ELF-1 (cell line): ENCODE measurements around the gene SPTB.
"Not testable (repeated sequence)": the region's sequence is repeated elsewhere in the genome, so short reads cannot be mapped to it uniquely, and the experiment has no call there.

ENCODE experiments used
- DNase-seq: peaks from one replicate; pipeline ENCODE4 v3.0.0-alpha.2; 2016; ENCODE audit warnings: low read depth, low spot score

SPTB gene

DNA sequence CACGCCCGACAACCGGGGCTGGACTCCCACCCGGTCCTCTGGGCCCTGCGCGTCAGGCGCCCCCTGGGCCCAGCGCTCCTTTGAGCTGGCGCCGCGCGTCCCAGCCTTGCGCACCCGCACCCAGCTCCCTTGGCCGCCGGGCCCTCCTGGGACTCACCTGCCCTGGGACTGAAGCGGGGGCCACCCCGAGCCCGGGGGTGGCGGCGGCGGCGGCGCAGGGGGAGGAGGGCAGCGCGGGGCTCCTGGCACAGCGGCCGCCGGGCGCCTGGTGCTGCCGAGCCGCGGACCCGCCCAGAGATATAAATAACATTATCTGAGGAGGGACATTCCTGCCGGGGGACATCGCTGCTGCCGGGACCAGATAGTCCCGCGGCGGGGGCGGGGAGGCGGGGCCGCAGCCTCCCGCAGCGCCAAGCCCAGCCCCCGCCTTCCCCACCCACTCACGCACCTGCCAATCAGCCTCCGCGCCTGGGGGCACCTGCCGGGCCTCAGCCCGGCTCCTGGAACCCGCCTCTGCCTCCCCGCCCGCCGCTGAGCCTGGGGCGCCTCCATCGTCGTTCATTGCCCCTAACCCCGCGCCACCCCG, at the start of gene SPTB:
TSS of gene SPTB (minus strand) at position 273 of the 586 bp plus-strand sequence. CDS start 56,813 bp downstream, outside the sequence.
- DNase-seq: peak; percentile 76

DNA sequence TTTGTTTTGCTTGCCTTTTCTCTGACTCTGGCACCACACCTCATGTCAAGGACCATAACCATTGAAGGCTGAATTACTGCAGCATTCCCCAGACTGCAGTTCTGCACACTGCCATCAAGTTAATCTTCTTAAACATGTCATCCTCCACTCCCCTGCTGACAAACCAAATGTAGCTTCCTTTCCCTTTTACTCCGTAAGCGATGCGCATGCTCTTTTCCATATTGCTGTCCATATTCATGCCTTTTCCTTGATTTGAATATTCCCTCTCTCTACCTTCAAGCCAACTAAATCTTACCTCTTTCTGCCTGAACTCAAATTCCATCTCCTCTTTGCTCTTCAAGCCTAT, 49.3 kb upstream of the SPTB start:
- DNase-seq: no peak

DNA sequence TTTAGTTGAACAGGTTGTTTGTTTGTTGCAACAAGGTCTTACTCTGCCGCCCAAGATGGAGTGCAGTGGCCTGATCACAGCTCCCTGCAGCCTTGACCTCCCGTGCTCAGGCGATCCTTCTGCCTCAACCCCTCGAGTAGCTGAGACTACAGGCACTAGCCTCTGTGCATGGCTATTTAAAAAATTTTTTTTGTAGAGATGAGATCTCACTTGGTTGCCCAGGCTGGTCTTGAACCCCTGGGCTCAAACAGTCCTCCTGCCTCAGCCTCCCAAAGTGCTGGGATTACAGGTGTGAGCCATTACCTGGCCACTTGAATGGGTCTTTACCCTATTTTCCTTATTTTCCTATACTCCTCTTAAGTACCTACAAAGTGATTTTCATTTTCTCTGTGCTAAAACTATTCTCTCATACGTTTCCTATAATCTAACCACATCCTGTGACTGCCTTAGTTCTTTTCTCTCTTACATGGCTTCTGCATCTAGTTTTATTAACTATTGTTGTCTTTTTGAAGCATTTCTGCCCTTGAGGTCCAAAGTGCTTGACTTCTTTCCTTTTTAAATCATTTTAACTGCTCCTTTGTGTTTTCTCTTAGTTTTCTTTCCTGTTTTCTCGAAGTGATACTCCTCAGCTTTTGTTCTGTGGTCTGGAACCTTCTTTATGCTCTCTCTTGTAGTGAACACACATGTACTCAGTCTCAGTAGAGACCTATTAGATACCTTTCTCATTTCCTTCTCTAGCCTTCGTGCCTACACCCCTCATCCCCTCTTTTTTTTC, 48.7 kb upstream of the SPTB start:
- DNase-seq: no peak

DNA sequence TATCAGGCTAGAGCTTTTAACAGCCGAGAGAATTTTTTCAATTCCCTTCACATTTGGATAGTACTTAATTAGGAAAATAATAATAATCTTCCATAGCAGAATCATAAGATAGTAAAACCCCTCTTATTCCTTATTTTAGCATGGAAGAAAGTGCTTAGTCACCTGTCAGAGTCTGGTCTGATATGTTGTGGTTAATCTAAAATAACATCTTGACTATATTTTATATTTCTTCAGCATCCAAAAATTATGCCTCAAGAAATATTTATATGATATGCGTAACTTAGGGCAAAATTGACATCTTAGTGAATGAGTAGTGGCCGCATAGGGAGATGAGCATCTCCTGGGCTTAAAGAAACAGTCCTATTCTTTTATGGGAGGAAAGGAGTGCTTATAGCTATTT, 47.3 kb upstream of the SPTB start:
- DNase-seq: no peak

DNA sequence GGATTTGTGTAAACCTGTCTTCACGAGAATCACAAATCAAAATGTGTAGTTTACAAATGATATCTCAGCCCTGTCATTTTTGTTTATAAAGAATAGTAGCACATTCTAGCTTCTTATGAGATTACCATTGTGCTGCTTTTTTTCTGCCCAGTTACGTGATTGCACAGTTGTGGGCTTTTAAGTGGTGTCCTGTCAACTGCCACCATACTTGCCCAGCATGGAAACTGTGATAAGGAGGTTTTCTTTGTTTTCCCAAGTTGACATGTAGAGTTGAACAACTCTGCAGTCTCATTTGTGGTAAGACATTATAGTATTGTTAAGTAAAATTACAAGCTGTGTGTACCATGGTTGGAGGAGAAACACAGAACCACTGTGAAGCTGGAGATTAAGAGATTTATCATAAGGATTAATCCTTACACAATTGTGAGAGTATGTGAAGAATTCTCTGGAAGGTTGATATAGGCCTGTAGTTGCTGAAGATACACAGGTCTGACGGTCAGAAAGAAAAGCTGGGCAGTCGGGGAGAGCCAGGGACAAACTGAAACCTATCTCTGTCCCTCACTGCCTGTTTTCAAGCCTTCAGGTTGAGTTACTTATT, 46.8 kb upstream of the SPTB start:
- DNase-seq: no peak

DNA sequence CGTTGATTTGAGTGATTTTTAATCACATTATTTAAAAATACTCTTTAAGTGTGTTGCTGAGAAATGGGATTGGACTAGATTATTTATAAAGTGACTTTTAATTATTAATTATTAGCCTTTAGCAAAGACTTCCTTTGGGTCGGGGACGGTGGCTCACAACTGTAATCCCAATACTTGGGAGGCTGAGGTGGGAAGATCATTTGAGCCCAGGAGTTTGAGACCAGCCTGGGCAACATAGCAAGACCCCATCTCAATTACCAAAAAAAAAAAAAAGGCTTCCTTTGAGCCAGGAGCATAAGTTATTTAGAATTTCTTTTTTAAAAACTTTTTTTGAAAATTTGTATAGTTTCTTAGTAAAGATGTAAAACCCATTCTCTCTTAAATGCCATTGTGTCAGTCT, 43.3 kb upstream of the SPTB start:
- DNase-seq: no peak

DNA sequence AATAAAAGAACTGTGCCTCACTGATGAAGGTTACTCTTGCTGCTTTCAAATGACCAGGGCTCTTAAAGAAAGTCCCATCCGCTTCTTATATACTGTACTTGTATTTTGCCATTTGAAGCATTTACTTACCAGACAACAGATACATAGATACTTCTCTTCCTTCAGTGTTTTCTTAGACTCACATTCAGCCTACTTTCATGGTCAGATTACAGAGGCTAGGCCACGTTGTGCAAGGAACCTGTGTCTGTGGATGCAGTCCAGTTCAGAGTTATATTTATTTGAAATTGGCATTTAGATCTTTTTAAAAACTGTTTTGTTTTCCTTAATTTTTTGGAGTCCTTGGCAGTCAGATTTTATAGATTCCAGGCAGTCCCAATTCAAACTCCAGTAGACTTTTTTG, 40.8 kb upstream of the SPTB start:
- no peak for DNase-seq

DNA sequence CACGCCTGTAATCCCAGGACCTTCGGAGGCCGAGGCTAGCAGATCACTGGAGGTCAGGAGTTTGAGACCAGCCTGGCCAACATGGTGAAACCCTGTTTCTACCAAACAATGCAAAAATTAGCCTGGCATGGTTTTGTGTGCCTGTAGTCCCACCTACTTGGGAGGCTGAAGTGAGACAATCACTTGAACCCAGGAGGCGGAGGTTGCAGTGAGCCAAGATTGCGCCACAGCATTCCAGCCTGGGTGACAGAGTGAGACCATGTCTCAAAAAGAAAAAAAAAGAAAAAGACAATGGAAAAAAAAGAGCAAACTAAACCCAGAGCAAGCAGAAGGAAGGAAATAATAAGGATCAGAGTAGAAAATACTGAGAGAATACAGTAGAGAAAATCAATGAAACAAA, 39.9 kb upstream of the SPTB start:
- DNase-seq: no peak

DNA sequence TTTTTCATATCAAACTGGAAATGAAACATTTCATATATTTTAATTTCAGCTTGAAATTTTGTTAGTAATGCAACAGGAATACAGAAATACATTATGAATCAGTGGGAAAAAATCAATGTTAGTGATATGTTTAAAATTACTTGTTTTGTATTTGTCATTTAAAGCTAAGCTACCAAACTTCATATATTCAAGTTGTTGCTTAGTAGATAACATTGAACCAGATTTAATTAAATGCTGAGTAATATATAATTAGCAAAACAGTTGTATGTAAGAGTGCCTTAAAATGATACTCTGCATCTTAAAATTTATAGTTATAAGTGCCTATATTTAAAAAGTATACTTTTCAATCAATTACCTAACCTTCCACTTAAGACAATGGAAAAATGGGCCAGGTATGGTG, 39.5 kb upstream of the SPTB start:
- no peak for DNase-seq

DNA sequence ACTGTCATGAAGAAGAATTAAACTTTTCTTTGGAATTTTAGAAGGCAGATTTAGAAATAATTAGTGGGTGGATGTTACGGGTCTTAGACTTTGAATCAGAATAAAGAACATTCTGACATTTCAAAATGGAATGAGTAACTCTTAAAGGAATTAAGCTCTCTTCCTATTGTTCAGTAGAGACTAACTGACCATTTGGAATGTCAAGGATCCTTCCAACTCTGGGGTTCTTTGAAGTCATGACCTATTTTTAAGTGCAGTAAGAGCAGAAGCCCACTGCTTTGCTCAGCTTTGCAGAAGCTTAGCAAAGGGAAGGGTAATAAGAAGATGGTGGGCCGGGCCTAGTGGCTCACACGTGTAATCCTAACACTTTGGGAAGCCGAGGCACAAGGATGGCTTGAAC, 38.5 kb upstream of the SPTB start:
- DNase-seq: no peak

DNA sequence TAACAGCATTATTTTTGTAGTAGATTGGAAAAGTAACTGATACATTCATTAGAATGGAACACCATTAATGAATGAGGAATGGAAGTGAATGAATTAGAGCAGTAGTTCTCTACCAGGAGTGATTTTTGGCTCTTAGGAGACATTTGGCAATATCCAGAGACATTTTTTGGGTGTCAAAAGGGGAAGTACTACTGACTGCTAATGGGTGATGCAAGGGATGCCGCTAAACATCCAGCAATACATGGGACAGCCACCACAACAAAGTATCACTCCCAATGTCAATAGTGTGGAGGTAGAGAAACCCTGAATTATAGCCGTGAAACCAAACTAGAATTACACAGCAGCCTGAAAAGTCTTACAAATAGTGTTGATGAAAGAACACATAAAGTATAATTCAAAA, 36.1 kb upstream of the SPTB start:
- DNase-seq: no peak

DNA sequence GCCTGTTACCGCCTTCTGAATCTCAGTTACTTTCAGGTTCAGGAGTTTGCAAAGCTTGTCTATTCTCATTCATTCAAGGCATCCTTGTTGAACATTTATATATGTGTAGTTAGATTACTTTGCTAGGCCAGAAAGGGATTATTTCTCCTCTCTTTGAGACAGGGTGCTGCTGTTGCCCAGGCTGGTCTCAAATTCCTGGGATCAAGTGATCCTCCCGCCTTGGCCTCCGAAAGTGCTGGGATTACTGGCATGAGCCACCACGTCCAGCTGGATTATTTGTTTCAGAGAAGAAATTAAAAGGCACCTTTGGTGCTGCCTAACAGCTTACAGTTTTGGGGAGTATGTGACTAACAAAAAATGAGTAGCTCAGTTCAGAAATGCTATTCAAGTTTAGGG, 35.3 kb upstream of the SPTB start:
- DNase-seq: no peak

DNA sequence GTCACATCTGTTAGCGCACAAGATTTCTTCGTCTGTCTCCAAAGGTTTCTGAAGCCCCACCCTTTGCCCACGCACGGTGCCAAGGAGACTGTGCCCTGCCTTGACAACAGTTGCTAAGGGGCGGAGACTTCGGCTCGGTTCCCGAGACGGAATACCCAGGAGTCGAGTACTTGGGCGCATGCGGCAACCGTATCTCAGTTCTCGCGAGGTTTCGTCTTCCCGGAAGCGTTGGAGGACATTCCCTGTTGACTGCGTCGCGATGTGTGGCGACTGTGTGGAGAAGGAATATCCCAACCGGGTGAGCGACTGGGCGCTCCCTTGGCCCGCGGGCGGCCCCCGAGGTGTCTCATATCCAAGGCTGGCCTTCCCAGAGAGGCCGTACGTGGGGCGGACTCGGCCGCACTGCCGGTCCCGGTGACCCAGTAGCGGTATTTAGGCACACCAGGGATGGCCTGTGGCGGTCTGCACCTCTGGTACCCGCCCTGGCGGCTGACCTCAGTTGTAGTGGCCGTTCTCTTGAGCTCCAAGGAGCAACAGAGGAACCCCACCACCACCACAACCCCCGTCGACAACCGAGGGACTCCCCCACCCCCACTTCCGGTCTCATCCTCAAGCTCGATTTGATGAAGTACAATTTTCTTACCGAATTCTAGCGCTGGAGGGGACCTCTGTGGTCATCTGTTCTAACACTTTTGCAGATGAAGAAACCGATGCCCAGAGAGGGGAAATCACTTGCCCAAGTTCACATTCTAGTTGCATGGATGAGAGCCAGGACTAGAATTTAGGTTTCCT, 34.7 kb upstream of the SPTB start, which contains the start of gene CHURC1:
TSS of gene CHURC1 (plus strand) at position 219 of the 792 bp plus-strand sequence. CDS start at position 260, 41 bp downstream.
- DNase-seq: peak; percentile 97

DNA sequence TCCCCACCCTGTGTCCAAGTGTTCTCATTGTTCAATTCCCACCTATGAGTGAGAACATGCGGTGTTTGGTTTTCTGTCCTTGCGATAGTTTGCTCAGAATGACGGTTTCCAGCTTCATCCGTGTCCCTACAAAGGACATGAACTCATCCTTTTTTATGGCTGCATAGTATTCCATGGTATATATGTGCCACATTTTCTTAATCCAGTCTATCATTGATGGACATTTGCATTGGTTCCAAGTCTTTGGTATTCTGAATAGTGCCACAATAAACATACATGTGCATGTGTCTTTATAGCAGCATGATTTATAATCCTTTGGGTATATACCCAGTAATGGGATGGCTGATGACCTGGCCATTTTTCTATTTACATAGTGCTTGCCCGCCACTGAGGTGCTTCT, 33.8 kb upstream of the SPTB start:
- DNase-seq: not testable (repeated sequence)

DNA sequence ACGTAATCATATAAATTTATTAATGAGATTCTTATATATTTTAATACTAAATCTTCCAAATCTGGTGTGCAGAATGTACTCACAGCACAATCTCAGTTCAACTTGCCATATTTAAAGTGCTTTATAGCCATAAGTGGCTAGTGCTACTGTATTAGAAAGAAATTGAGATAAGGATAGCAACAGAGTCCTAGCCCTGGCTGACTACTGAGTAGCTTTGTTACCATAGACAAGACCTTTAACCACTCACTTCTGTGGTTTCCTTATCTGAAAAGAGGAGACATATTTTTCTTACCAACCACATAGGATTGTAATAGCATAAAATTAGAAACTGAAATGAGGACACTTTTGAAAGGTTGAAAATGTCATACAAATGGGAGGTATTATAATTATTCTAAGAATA, 32.6 kb upstream of the SPTB start:
- no peak for DNase-seq

DNA sequence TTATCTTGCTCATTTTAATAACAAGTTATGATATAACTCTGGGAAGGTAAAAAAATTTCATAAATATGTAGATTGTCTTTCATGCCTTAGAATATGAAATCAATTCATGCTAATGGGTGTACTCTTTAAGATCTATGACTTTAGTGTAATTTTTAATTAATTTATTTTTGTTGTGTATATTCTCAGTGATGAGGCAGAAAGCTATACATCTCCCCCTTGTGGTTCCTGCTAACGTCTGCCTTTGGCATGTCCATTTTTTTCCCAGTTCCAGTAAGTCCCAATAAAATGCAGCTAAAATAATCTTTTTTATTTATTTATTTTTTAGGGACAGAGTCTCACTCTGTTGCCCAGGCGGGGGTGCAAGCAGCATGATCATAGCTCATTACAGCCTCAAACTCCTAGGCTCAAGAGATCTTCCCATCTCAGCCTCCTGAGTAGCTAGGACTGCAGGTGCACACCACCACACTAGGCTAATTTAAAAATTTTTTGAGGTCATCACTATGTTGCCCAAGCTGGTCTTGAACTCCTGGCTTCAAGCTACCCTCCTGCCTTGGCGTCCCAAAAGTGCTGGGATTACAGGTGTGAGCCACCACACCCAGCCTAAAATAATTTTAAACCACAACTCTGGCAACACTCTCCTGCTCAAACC, 31.3 kb upstream of the SPTB start:
- DNase-seq: no peak

DNA sequence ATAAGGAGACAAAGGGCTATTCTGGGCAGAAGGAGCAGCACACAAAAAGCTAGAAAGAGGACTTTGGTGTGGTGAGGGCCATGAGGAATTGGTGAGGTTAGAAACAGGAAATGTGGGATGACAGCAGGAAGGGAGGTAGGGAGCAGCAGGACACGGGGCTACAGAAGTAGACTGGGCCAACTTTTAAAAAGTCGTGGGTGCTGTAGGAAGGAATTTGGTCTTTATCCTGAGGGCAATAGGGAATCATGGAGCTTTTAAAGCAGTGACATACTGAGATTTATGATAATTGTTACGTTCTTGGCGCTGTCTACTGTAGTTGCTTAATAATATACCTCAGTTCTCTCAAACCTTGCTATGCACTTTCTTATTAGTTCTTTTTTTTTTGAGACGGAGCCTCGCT, 26.3 kb upstream of the SPTB start:
- no peak for DNase-seq

DNA sequence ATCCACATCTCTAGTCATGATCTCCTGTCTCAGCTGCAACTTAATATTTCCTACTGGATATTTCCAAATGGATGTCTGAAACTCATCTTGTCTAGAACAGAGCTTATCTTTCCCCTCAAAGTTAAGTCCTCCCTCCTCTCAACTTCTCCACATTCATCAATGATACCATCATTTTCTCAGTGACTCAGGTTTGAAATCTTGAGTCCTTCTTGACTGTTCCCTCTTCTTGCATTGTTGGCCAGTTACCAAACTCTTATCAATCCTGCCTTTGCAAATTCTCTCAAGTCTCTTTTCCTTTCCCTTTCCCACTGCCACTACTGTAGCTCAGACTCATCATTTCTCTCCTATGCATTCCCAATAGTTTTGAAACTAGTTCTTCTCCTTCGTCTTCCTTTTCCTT, 20.3 kb upstream of the SPTB start:
- no peak for DNase-seq

DNA sequence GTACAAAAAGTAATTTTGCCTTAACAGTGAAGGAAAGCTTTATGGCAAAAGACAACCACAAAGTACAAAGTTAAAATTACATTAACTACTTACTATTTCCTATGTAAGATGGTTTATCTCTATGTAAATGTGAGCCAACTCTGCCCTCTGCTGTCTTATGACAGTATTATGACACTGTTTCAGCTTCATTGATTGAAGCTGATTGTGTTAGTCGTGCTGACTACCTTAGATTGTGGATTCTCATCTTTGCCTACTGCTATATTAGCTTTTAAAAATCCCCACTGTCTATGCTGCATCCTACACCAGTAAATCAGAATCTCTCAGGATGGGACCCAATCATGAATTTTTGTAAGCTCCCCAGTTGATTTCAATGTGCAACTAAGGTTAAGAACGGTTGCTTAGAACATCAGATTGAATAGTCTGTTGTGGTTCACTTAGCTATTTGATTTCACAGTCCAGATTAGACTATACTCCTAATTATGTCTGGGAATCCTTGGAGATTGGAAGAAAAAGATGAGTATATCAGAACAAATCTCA, 12.2 kb upstream of the SPTB start:
- no peak for DNase-seq

DNA sequence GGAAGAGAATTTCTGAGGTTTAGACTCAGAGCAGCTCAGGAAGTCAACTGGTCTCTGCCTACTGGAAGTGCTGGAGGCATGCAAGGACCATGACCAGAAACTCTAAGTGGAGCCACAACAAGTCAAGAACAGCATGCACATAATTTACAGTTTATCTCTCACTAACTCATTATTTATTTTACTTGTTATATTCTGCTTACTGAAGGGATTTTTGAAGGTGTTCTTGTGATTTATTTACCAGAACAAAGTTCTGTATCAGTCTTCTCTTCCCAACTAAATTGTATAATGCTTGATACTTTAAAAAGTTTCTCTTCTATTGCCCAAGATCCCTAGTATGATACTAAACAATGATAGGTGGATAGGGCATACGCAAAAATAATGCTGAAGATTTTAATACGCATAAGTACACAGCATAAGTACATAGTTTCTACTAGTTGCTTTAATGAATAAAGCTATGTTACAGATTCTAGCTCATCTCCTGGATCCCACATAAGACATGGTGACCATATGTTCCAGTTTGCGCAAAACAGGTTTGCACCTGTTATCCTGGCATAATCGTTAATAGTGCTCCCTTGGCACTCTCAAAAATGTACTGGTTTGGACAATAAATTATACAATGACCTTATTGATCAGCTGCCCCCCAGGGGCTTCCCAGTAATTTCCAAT, 11.6 kb upstream of the SPTB start:
- DNase-seq: no peak

DNA sequence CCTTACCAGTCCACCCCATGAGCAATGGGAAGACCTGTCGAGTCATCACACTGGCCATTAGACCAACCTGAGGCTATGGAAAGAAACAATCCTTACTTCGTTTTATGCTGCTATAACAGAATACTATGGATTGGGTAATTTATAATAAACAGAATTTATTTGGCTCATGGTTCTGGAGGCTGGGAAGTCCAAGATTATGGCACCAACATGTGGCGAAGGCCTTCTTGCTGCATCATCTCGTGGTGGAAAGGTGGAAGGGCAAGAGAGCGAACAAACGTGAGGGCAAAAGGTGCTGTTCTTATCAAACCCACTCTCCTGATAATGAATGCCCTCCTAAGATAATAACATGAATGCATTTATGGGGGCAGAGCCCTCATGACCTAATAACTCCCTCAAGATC, 9.6 kb upstream of the SPTB start:
- DNase-seq: no peak
